Activated T-cell treated with anti-CD3 and anti-CD28 coated beads, Interleukin-2, amount 50 U/mL, for 72 hours (primary cell): ENCODE data around the gene METTL5. TPM values are rescaled to one million over a fixed set of nuclear protein-coding genes. Genes with fewer than 3 reads are reported as not detected.
"Not testable (repeated sequence)": the region's sequence is repeated elsewhere in the genome, so short reads cannot be mapped to it uniquely, and the experiment has no call there.

ENCODE experiments used
- ATAC-seq, 2 donors: fragments of 150-1000 bp; cut with Tn5 transposase; replicated peaks in 1 of 2; 2 replicates each; pipeline ENCODE4 v1.10.0; 2021; ENCODE audit warnings: moderate library complexity in 2 of 2, mild to moderate bottlenecking in 1 of 2
- DNase-seq, 2 donors: peaks; one replicate each; pipeline ENCODE4 v3.0.0; 2021 to 2022; ENCODE audit warnings: mixed read lengths in 1 of 2
- H3K27ac Mint-ChIP-seq: one replicate; pipeline ENCODE4 v1.8.0; 2022; ENCODE audit warnings: mild to moderate bottlenecking, moderate library complexity, mixed read lengths
- H3K27me3 Mint-ChIP-seq: one replicate; pipeline ENCODE4 v1.8.0; 2022; ENCODE audit warnings: low read depth, mixed read lengths
- H3K36me3 Mint-ChIP-seq, 2 donors: one replicate each; pipeline ENCODE4 v1.8.0; 2022; ENCODE audit warnings: mixed read lengths in 2 of 2, mild to moderate bottlenecking in 1 of 2; ENCODE audit not compliant: insufficient read depth in 2 of 2
- H3K4me1 Mint-ChIP-seq: one replicate; pipeline ENCODE4 v1.8.0; 2022; ENCODE audit warnings: low read depth, mixed read lengths
- H3K4me3 Mint-ChIP-seq, 2 donors: one replicate each; pipeline ENCODE4 v1.8.0; 2022; ENCODE audit warnings: mild to moderate bottlenecking in 2 of 2, mixed read lengths in 2 of 2, moderate library complexity in 2 of 2
- H3K9me3 Mint-ChIP-seq, 2 donors: one replicate each; pipeline ENCODE4 v1.8.0; 2022; ENCODE audit warnings: mixed read lengths in 2 of 2
- total RNA-seq, 2 donors: library from RNA; stranded (reverse); gene quantifications; one replicate each; pipeline ENCODE4 v1.2.3, GENCODE V29; 2022

Gene METTL5
- total RNA-seq, 2 donors from 2014 or later: 84.0 to 110 TPM

- Mint-ChIP-seq H3K4me3 (peak overlapping the region; percentile 76 to 95), H3K27ac (peak overlapping the region; percentile 82), H3K36me3 (peaks cover 7 to 24% of the 10 kb centered on the region in 2 donors), H3K9me3 (peaks cover 0 to 3% of the 10 kb centered on the region in 2 donors), H3K27me3 (no peaks in the 10 kb centered on the region), H3K4me1 (peaks cover 56% of the 10 kb centered on the region)
- DNase-seq: no peak
- ATAC-seq: no peak
Observed at GRCh38 chr2:169822785-169823392, 1.8 kb downstream of the METTL5 start.

GRCh38 chr2:169822036-169822435, 2.7 kb downstream of the METTL5 start:
- H3K4me1 Mint-ChIP-seq: peaks cover 57% of the 10 kb centered on the region
- H3K9me3 Mint-ChIP-seq: peaks cover 2 to 3% of the 10 kb centered on the region in 2 donors
- peak overlapping the region; percentile 58 to 76 for H3K4me3 Mint-ChIP-seq
- peak overlapping the region; percentile 82 for H3K27ac Mint-ChIP-seq
- DNase-seq: no peak
- no peaks in the 10 kb centered on the region for H3K27me3 Mint-ChIP-seq
- ATAC-seq: no peak
- H3K36me3 Mint-ChIP-seq: peaks cover 13 to 28% of the 10 kb centered on the region in 2 donors

DNA sequence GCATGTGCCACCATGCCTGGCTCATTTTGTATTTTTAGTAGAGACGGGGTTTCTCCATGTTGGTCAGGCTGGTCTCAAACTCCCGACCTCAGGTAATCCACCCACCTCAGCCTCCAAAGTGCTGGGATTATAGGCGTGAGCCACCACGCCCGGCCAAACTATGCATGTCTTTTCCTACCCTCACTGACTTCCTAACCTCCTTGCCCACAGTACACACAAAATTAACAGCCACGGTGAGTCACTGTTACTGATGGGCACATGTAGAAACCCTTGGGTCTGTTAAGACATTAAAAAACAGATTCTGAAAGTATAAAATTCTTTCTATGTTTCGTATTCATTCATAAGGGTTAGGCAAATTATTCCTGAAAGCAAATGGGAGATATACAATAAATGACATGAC, 4.6 kb downstream of the METTL5 start:
- peak in 1 of 2 donors; percentile 14 for DNase-seq
- peak overlapping the region; percentile 52 for H3K27ac Mint-ChIP-seq
- not testable (repeated sequence) for ATAC-seq, H3K9me3 Mint-ChIP-seq, H3K27me3 Mint-ChIP-seq
- H3K4me3 Mint-ChIP-seq: peak overlapping the region in 1 of 2 donors; percentile 31
- peaks cover 27 to 45% of the 10 kb centered on the region in 2 donors for H3K36me3 Mint-ChIP-seq
- H3K4me1 Mint-ChIP-seq: peaks cover 64% of the 10 kb centered on the region

- Mint-ChIP-seq H3K27me3 (no peaks in the 10 kb centered on the region), H3K27ac (peak overlapping the region; percentile 75), H3K36me3 (peaks cover 27 to 45% of the 10 kb centered on the region in 2 donors), H3K9me3 (peaks cover 2 to 3% of the 10 kb centered on the region in 2 donors), H3K4me3 (no peak overlapping the region), H3K4me1 (peaks cover 61% of the 10 kb centered on the region)
- DNase-seq: no peak
- ATAC-seq: no peak
Observed at GRCh38 chr2:169819106-169819505, 5.6 kb downstream of the METTL5 start.

GRCh38 chr2:169818241-169818640, 6.5 kb downstream of the METTL5 start:
- Mint-ChIP-seq H3K4me1 (peaks cover 52% of the 10 kb centered on the region), H3K27ac (no peak overlapping the region), H3K9me3 (peaks cover 2 to 3% of the 10 kb centered on the region in 2 donors), H3K27me3 (no peaks in the 10 kb centered on the region), H3K36me3 (peaks cover 27 to 43% of the 10 kb centered on the region in 2 donors), H3K4me3 (no peak overlapping the region)
- DNase-seq (no peak), ATAC-seq (no peak)

GRCh38 chr2:169817369-169817768, 7.3 kb downstream of the METTL5 start:
- H3K27me3 Mint-ChIP-seq, H3K9me3 Mint-ChIP-seq, ATAC-seq, H3K27ac Mint-ChIP-seq, H3K4me3 Mint-ChIP-seq, DNase-seq: not testable (repeated sequence)
- Mint-ChIP-seq H3K4me1 (peaks cover 43% of the 10 kb centered on the region), H3K36me3 (peaks cover 27 to 42% of the 10 kb centered on the region in 2 donors)

- ATAC-seq, H3K27me3 Mint-ChIP-seq, H3K27ac Mint-ChIP-seq, H3K9me3 Mint-ChIP-seq, H3K4me3 Mint-ChIP-seq, DNase-seq: not testable (repeated sequence)
- Mint-ChIP-seq H3K4me1 (peaks cover 39% of the 10 kb centered on the region), H3K36me3 (peaks cover 27 to 41% of the 10 kb centered on the region in 2 donors)
Observed at GRCh38 chr2:169816961-169817360, 7.7 kb downstream of the METTL5 start.

GRCh38 chr2:169815849-169816248, 8.9 kb downstream of the METTL5 start:
- Mint-ChIP-seq H3K9me3 (peaks cover 1 to 2% of the 10 kb centered on the region in 2 donors), H3K36me3 (peaks cover 26 to 34% of the 10 kb centered on the region in 2 donors), H3K27me3 (no peaks in the 10 kb centered on the region), H3K27ac (peak overlapping the region; percentile 89), H3K4me1 (peaks cover 28% of the 10 kb centered on the region), H3K4me3 (peak overlapping the region in 1 of 2 donors; percentile 25)
- ATAC-seq: peak; percentile 95 to 97
- DNase-seq: no peak

- no peaks in the 10 kb centered on the region for H3K4me1 Mint-ChIP-seq
- no peaks in the 10 kb centered on the region for H3K9me3 Mint-ChIP-seq
- ATAC-seq: no peak
- DNase-seq: no peak
- H3K4me3 Mint-ChIP-seq: no peak overlapping the region
- H3K36me3 Mint-ChIP-seq: peaks cover 5 to 39% of the 10 kb centered on the region in 2 donors
- H3K27me3 Mint-ChIP-seq: no peaks in the 10 kb centered on the region
- peak overlapping the region; percentile 45 for H3K27ac Mint-ChIP-seq
Observed at GRCh38 chr2:169808221-169808620, 16.5 kb downstream of the METTL5 start.

DNA sequence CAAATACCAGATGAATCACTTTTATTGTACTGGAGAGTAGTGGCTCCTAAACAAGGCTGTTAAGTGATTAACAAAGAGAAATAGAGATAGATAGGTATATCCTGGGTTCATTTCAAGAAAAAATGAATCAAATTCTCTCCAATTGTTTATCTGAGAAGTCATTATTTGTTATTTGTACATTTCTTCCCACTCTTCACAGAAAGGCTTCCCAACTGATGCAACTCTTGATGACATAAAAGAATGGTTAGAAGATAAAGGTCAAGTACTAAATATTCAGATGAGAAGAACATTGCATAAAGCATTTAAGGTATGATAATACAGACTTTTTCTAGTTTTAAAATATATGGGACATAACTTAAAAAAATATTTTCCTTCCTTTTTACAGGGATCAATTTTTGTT, 18.1 kb downstream of the METTL5 start:
- Mint-ChIP-seq H3K27me3 (no peaks in the 10 kb centered on the region), H3K9me3 (no peaks in the 10 kb centered on the region), H3K27ac (no peak overlapping the region), H3K4me3 (no peak overlapping the region), H3K4me1 (peaks cover 13% of the 10 kb centered on the region), H3K36me3 (peaks cover 5 to 39% of the 10 kb centered on the region in 2 donors)
- DNase-seq: no peak
- ATAC-seq: no peak

GRCh38 chr2:169803480-169803879, 21.2 kb downstream of the METTL5 start:
- Mint-ChIP-seq H3K9me3 (no peaks in the 10 kb centered on the region), H3K36me3 (peaks cover 0 to 29% of the 10 kb centered on the region in 2 donors), H3K4me3 (no peak overlapping the region), H3K27me3 (no peaks in the 10 kb centered on the region), H3K27ac (no peak overlapping the region), H3K4me1 (peaks cover 13% of the 10 kb centered on the region)
- ATAC-seq (no peak), DNase-seq (no peak)

DNA sequence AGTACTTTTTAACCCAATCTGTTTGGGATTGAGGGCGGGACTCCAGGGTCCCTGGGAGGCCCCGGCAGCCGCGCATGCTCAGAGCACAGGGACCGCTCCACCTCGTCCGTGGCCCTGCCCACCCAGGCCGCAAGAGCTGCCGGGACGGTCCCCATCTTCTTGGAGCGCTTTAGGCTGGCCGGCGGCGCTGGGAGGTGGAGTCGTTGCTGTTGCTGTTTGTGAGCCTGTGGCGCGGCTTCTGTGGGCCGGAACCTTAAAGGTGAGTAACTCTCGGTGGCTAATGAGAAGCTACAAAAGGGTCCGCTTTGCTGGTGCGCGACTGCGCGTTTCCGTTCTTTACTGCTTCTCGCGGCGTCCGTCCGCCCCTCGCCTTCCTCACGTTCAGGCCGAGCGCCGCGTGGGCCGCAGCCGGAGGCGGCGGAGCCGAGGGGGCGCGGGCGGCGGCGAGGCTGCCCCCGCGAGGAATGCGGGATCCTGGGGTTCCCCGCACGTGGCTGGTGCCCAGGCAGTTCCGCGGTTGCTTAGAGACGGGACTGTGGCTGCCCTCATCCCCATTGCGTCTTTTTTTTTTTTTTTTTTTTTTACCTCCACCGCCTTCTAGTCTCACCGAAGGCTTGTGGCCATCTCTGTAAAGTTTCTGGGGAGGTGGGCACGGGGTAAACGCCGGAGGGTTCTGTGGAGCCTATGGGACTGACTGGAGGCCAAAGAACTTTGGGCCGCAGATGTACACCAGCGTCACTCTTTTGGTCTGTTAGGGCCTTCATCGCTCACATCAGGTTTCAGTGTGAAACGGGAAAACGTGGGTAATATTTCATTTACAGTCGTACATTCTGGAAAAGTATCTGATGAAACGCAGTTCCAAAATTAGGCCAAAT, 25.8 kb downstream of the METTL5 start, which contains the start of gene SSB:
Gene SSB, plus strand, starts transcription at position 154 of the 875 bp plus-strand sequence. CDS start 2,090 bp downstream, outside the sequence.
- Mint-ChIP-seq H3K27me3 (no peaks in the 10 kb centered on the region), H3K4me3 (peak within 1 kb of the TSS; percentile 87 to 96)

GRCh38 chr2:169798397-169798717, 26.3 kb downstream of the METTL5 start:
- peak overlapping the region; percentile 87 to 96 for H3K4me3 Mint-ChIP-seq
- H3K9me3 Mint-ChIP-seq: no peaks in the 10 kb centered on the region
- H3K27ac Mint-ChIP-seq: peak overlapping the region; percentile 92
- ATAC-seq (no peak), DNase-seq (no peak)
- H3K4me1 Mint-ChIP-seq: peaks cover 13% of the 10 kb centered on the region
- no peaks in the 10 kb centered on the region for H3K27me3 Mint-ChIP-seq
- peaks cover 0 to 6% of the 10 kb centered on the region in 2 donors for H3K36me3 Mint-ChIP-seq

More for the DNA sequence above, 25.8 kb downstream of the METTL5 start, which contains the start of gene SSB:
- Mint-ChIP-seq H3K27ac (peak within 1 kb of the TSS; percentile 92), H3K36me3 (peaks cover 0 to 6% of the 10 kb centered on the region in 2 donors), H3K9me3 (no peaks in the 10 kb centered on the region), H3K4me1 (peaks cover 13% of the 10 kb centered on the region)
- DNase-seq (peak; percentile 95 to 96), ATAC-seq (peak; percentile 97)
